GM12873 (cell line): ENCODE measurements around the gene USP13.

Experiments used
- CTCF ChIP-seq: IDR thresholded peaks from 2 replicates; pipeline ENCODE4 v1.5.1; 2012; ENCODE audit warnings: low read depth, mild to moderate bottlenecking, moderate library complexity, low read length, control low read depth; ENCODE audit not compliant: insufficient read depth; ENCODE audit errors: missing control alignments

Gene USP13

GRCh38 chr3:179642871-179643270 lies 10.0 kb upstream of the USP13 start:
- TF ChIP-seq CTCF = no peak

- no peak for TF ChIP-seq CTCF
These were observed 6.7 kb upstream of the USP13 start for GRCh38 chr3:179646177-179646576.

GRCh38 chr3:179651687-179652446 lies 973 bp upstream of the USP13 start:
- TF ChIP-seq CTCF = no peak

GRCh38 chr3:179653096-179653797 lies 407 bp downstream of the USP13 start:
- TF ChIP-seq CTCF = no peak

GRCh38 chr3:179655236-179655635 lies 2.4 kb downstream of the USP13 start:
- no peak for TF ChIP-seq CTCF

GRCh38 chr3:179658606-179659005 lies 5.8 kb downstream of the USP13 start:
- TF ChIP-seq CTCF = no peak

GRCh38 chr3:179660872-179661271 lies 8.0 kb downstream of the USP13 start:
- TF ChIP-seq CTCF = no peak
